ENCODE data around the gene SPATA20.

SPATA20 gene

DNA sequence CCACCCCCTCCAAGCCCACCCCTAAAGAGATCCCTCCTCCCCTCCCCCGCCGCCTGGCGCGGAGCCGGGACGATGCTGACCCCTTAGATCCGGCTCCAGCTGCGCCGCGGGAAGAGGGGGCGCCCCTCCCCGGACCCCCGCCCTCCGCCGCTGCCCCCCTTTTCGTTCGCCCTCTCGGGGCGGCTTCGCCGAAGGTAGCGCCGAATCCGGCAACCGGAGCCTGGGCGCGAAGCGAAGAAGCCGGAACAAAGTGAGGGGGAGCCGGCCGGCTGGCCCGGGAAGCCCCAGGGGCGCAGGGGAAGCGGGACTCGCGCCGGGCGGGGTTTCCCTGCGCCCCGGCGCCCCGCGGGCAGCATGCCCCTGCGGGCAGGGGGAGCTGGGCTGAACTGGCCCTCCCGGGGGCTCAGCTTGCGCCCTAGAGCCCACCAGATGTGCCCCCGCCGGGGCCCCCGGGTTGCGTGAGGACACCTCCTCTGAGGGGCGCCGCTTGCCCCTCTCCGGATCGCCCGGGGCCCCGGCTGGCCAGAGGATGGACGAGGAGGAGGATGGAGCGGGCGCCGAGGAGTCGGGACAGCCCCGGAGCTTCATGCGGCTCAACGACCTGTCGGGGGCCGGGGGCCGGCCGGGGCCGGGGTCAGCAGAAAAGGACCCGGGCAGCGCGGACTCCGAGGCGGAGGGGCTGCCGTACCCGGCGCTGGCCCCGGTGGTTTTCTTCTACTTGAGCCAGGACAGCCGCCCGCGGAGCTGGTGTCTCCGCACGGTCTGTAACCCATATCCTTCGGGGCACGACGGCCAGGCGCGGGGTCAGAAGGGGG is 14.2 kb downstream of the SPATA20 start:
- H3K9me3 ChIP-seq (ENCODE audit: control insufficient read depth, insufficient read depth, low read length), result no peaks in the 10 kb centered on the region
- no peak overlapping the region for H3K9ac ChIP-seq (ENCODE audit: low read depth, low read length)
- H3K4me3 ChIP-seq (ENCODE audit: low read depth, low read length), result peak overlapping the region; percentile 55; the same call in 1 of the 2 replicates
- peaks cover 28% of the 10 kb centered on the region for H3K4me1 ChIP-seq (ENCODE audit: control insufficient read depth, insufficient read depth, low read length)
- H3K36me3 ChIP-seq (ENCODE audit: control insufficient read depth, insufficient read depth, low read length), result no peaks in the 10 kb centered on the region
- peak overlapping the region; percentile 51 for H3K27ac ChIP-seq (ENCODE audit: low read depth, low read length)
- H3K27me3 ChIP-seq (ENCODE audit: control insufficient read depth, insufficient read depth, low read length), result peaks cover 84% of the 10 kb centered on the region

DNA sequence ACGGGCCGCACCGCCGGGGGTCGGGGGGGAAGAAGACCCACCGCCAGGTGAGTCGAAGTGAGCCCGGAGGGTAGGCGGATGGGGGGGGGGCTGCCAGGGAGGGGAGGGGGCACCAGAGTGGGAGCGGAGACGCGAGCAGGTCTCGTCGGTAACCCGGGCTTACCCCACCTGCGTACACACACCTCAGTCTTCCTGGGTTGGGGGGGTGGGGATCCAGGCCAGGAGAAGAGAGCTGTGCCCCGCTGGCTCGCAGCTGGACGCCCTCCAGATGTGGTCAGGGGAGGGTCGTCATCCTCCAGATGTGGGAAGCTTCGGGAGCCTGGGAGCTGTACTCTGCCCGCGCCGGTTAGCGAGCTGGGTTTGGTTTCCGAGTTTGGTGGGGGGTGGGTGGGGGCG is 14.8 kb downstream of the SPATA20 start:
- H3K9ac ChIP-seq (ENCODE audit: low read depth, low read length), result no peak overlapping the region
- H3K27me3 ChIP-seq (ENCODE audit: control insufficient read depth, insufficient read depth, low read length), result peaks cover 88% of the 10 kb centered on the region
- no peak overlapping the region for H3K27ac ChIP-seq (ENCODE audit: low read depth, low read length)
- H3K4me3 ChIP-seq (ENCODE audit: low read depth, low read length), result peak overlapping the region; percentile 55; the same call in 1 of the 2 replicates
- no peaks in the 10 kb centered on the region for H3K9me3 ChIP-seq (ENCODE audit: control insufficient read depth, insufficient read depth, low read length)
- no peaks in the 10 kb centered on the region for H3K36me3 ChIP-seq (ENCODE audit: control insufficient read depth, insufficient read depth, low read length)
- H3K4me1 ChIP-seq (ENCODE audit: control insufficient read depth, insufficient read depth, low read length), result peaks cover 28% of the 10 kb centered on the region

DNA sequence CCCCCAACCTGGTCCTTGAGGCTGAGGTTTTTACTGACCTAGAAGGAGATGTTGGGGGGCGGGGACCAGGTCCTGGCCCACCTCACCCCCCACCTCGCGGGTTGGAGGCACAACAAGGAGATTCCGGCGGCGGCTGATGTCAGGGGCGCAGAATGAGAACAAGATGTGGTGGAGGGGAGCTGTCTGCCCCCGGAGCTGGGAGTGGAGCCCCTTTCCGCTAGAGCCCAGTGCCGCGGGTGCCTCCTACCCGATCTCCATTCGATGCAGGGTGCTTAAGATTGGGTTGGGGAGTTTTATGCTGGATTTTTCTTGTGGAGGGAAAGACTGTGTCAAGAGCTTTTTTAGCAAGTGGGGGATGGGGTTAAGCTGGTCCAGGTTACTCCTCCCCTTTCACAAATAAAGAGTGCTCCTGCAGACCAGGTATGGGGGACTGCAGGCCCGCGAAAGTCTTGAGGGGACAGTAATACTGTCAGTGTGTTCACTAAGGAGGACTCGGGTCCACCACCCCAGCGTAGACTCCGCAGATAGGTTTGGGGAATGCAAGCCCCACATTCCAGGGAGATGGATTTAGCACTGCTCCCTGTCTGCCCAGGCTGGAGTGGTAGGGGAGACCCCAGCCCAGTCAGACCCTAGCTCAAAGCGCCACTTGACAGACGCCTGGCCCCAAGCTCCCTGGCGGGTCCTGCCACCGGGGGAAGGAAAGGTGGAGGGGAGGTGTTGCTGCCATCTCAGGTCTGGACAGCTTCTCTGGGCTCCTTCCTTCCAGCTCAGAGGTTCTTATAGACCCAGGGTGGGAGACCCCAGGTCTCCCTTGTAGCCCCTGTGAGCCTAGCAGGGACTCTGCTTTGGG is 15.5 kb downstream of the SPATA20 start:
- H3K4me3 ChIP-seq (ENCODE audit: low read depth, low read length), result peak overlapping the region; percentile 51
- H3K4me1 ChIP-seq (ENCODE audit: control insufficient read depth, insufficient read depth, low read length), result peaks cover 28% of the 10 kb centered on the region
- no peaks in the 10 kb centered on the region for H3K9me3 ChIP-seq (ENCODE audit: control insufficient read depth, insufficient read depth, low read length)
- H3K9ac ChIP-seq (ENCODE audit: low read depth, low read length), result no peak overlapping the region
- H3K27ac ChIP-seq (ENCODE audit: low read depth, low read length), result no peak overlapping the region
- H3K36me3 ChIP-seq (ENCODE audit: control insufficient read depth, insufficient read depth, low read length), result no peaks in the 10 kb centered on the region
- peaks cover 88% of the 10 kb centered on the region for H3K27me3 ChIP-seq (ENCODE audit: control insufficient read depth, insufficient read depth, low read length)

DNA sequence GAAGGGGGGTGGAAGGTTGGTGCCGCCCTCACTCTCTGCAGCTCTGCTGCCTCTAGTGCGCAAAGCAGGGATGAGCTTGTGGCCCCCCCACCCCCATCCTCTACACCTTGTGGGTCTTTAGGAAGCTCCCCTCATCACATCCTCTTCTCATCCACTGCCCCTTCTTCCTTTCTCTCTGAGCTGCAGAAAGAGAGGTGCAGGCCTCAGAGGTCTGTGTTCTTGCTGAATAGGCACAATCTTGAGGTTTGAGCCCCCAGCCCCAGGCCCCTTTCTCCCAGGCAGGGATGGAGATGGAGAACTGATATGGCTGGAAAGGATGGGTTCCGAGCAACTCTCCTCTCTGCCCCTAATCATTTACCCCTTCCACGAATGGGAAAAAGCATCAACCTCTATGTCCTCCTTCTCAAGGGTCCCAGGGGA is 16.1 kb downstream of the SPATA20 start:
- Histone ChIP-seq H3K9me3 (ENCODE audit: control insufficient read depth, insufficient read depth, low read length) (no peaks in the 10 kb centered on the region), H3K4me1 (ENCODE audit: control insufficient read depth, insufficient read depth, low read length) (peaks cover 27% of the 10 kb centered on the region), H3K27me3 (ENCODE audit: control insufficient read depth, insufficient read depth, low read length) (peaks cover 82% of the 10 kb centered on the region), H3K4me3 (ENCODE audit: low read depth, low read length) (no peak overlapping the region), H3K36me3 (ENCODE audit: control insufficient read depth, insufficient read depth, low read length) (no peaks in the 10 kb centered on the region), H3K27ac (ENCODE audit: low read depth, low read length) (no peak overlapping the region), H3K9ac (ENCODE audit: low read depth, low read length) (no peak overlapping the region)

DNA sequence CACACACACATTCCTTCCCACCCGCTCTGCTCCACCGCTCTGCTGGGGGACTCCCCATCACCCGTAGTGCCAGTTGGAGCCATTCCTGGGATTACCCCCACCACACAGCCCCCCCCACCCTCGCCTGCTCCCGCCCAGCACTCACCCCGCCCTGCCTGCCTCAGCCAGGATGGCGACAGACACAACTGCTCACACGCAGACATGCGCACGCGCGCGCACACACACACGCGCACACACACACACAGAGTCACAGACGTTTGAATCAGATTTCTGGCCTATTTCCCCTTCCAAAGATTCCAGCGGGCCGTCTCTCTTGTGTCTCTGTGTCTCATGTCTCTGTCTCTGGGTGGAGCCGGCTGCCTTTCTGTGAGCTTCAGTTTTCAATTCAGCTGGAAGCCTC is 17.9 kb downstream of the SPATA20 start:
- H3K36me3 ChIP-seq (ENCODE audit: control insufficient read depth, insufficient read depth, low read length), result no peaks in the 10 kb centered on the region

DNA sequence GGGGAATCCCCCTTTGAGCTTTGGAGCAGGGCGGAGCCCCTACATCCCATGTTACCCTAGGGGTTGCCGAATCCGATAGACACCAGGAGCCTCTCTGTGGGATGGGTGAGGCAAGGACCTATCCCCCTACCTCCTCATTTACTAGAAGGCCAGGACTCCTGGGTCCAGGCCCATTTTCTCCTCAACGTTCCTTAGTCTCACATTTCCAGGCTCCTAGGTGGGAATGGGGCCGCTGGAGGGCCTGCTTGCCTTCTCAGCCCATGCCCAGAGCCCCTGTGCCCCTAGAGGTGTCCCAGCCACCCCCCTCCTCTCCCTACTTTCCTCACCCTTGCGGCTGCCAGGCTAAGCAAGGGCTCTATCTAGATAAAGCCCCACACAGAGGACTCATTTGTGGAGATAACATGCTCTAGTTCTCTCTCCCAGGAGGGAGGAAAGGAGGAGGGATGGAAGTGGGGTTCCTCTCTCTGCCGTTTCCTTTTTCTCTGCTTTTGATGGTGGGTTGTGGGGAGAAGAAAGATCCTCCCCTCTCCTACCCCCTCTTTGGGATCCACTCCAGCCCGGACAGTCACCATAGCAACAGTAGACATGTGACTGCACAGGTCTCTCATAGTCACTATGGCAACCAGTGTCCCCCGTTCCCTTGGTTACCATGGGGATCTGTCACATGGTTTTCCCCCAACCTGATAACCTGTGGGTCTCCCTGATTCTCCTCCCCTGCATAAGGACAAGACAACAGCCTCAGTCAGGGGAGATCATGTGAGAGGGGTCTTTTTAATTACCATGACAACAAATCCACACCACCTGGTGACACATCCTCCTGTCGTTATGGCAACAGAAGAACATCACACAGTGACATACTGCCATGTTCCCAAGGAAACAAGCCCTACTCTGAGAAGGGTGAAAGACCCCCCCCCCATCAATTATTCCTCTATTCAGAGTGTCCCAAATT is 18.7 kb downstream of the SPATA20 start:
- H3K4me1 ChIP-seq (ENCODE audit: control insufficient read depth, insufficient read depth, low read length), result peaks cover 21% of the 10 kb centered on the region
- H3K36me3 ChIP-seq (ENCODE audit: control insufficient read depth, insufficient read depth, low read length), result no peaks in the 10 kb centered on the region
- H3K27me3 ChIP-seq (ENCODE audit: control insufficient read depth, insufficient read depth, low read length), result peaks cover 64% of the 10 kb centered on the region
- no peaks in the 10 kb centered on the region for H3K9me3 ChIP-seq (ENCODE audit: control insufficient read depth, insufficient read depth, low read length)
- no peak overlapping the region for H3K9ac ChIP-seq (ENCODE audit: low read depth, low read length)
- no peak overlapping the region for H3K4me3 ChIP-seq (ENCODE audit: low read depth, low read length)
- no peak overlapping the region for H3K27ac ChIP-seq (ENCODE audit: low read depth, low read length)

More for the DNA sequence above, 17.9 kb downstream of the SPATA20 start:
- H3K9me3 ChIP-seq (ENCODE audit: control insufficient read depth, insufficient read depth, low read length), result no peaks in the 10 kb centered on the region
- H3K27me3 ChIP-seq (ENCODE audit: control insufficient read depth, insufficient read depth, low read length), result peaks cover 64% of the 10 kb centered on the region
- H3K27ac ChIP-seq (ENCODE audit: low read depth, low read length), result no peak overlapping the region
- no peak overlapping the region; the same call in 1 of the 2 replicates for H3K4me3 ChIP-seq (ENCODE audit: low read depth, low read length)
- no peak overlapping the region for H3K9ac ChIP-seq (ENCODE audit: low read depth, low read length)
- peaks cover 21% of the 10 kb centered on the region for H3K4me1 ChIP-seq (ENCODE audit: control insufficient read depth, insufficient read depth, low read length)

- Histone ChIP-seq H3K4me3 (ENCODE audit: low read depth, low read length) (no peak overlapping the region), H3K36me3 (ENCODE audit: control insufficient read depth, insufficient read depth, low read length) (no peaks in the 10 kb centered on the region), H3K4me1 (ENCODE audit: control insufficient read depth, insufficient read depth, low read length) (peaks cover 25% of the 10 kb centered on the region), H3K9ac (ENCODE audit: low read depth, low read length) (no peak overlapping the region), H3K27ac (ENCODE audit: low read depth, low read length) (no peak overlapping the region), H3K9me3 (ENCODE audit: control insufficient read depth, insufficient read depth, low read length) (no peaks in the 10 kb centered on the region), H3K27me3 (ENCODE audit: control insufficient read depth, insufficient read depth, low read length) (peaks cover 55% of the 10 kb centered on the region)
These were observed 19.9 kb downstream of the SPATA20 start for GRCh38 chr17:50566886-50567285.

DNA sequence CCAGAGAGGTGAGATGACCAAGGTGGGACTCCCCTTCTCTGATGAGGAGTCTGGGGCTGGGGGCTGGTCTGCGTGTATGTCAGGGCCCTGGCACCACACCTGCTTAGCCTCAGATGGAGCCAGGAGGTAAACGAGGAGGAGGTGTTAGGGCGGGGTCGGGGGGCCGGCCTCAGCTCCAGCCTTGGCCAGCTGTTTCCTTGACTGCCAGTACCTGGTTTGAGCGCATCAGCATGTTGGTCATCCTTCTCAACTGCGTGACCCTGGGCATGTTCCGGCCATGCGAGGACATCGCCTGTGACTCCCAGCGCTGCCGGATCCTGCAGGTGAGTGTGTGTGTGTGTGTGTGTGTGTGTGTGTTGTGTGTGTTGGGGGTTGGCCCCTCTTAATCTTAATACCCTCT is 21.7 kb downstream of the SPATA20 start:
- no peaks in the 10 kb centered on the region for H3K9me3 ChIP-seq (ENCODE audit: control insufficient read depth, insufficient read depth, low read length)
- H3K27me3 ChIP-seq (ENCODE audit: control insufficient read depth, insufficient read depth, low read length), result peaks cover 37% of the 10 kb centered on the region
- H3K9ac ChIP-seq (ENCODE audit: low read depth, low read length), result no peak overlapping the region
- H3K4me3 ChIP-seq (ENCODE audit: low read depth, low read length), result no peak overlapping the region
- no peaks in the 10 kb centered on the region for H3K36me3 ChIP-seq (ENCODE audit: control insufficient read depth, insufficient read depth, low read length)
- H3K4me1 ChIP-seq (ENCODE audit: control insufficient read depth, insufficient read depth, low read length), result peaks cover 9% of the 10 kb centered on the region
- no peak overlapping the region for H3K27ac ChIP-seq (ENCODE audit: low read depth, low read length)

GRCh38 chr17:50569592-50569991 is 22.6 kb downstream of the SPATA20 start:
- H3K36me3 ChIP-seq (ENCODE audit: control insufficient read depth, insufficient read depth, low read length), result no peaks in the 10 kb centered on the region
- H3K9me3 ChIP-seq (ENCODE audit: control insufficient read depth, insufficient read depth, low read length), result no peaks in the 10 kb centered on the region
- peaks cover 4% of the 10 kb centered on the region; the same call in 1 of the 2 replicates for H3K4me1 ChIP-seq (ENCODE audit: control insufficient read depth, insufficient read depth, low read length)
- H3K27me3 ChIP-seq (ENCODE audit: control insufficient read depth, insufficient read depth, low read length), result peaks cover 28% of the 10 kb centered on the region
- no peak overlapping the region for H3K27ac ChIP-seq (ENCODE audit: low read depth, low read length)
- no peak overlapping the region for H3K9ac ChIP-seq (ENCODE audit: low read depth, low read length)
- no peak overlapping the region for H3K4me3 ChIP-seq (ENCODE audit: low read depth, low read length)

DNA sequence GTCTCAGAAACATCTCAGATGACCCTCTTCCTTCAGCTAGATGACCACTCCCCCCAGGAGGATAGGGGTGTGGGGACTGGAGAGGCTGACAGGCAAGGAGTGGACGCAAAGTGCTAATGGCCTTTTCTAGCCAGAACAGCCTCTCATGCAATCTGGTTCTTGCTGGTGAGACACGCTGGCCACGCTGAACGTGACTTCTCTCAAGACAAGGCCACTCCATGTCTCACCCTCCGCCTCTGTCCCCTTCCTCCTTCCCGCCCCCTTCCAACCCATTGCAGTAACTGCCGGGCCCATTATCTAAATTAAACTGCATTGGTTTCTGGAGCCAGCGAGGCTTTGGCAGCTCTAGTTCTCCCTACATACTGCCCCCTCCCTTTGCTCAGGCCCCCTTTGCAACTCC is 23.1 kb downstream of the SPATA20 start:
- Histone ChIP-seq H3K4me1 (ENCODE audit: control insufficient read depth, insufficient read depth, low read length) (peaks cover 4% of the 10 kb centered on the region; the same call in 1 of the 2 replicates), H3K9me3 (ENCODE audit: control insufficient read depth, insufficient read depth, low read length) (no peaks in the 10 kb centered on the region), H3K36me3 (ENCODE audit: control insufficient read depth, insufficient read depth, low read length) (no peaks in the 10 kb centered on the region), H3K4me3 (ENCODE audit: low read depth, low read length) (no peak overlapping the region), H3K9ac (ENCODE audit: low read depth, low read length) (no peak overlapping the region), H3K27me3 (ENCODE audit: control insufficient read depth, insufficient read depth, low read length) (peaks cover 24% of the 10 kb centered on the region), H3K27ac (ENCODE audit: low read depth, low read length) (no peak overlapping the region)
